Gastroesophageal sphincter (tissue), 3 donors: ENCODE measurements around the gene TIMM8B.

Experiments
- CTCF ChIP-seq, 4 experiments: fragments of 200-600 bp in 2 of 4; fragments of 450-650 bp in 2 of 4; sonication (generic) in 1 of 4; IDR thresholded peaks; one replicate each; pipeline ENCODE4 v1.5.1; 2017 to 2019; ENCODE audit warnings: antibody characterized with exemption in 4 of 4, mild to moderate bottlenecking in 2 of 4, moderate library complexity in 2 of 4
- EP300 ChIP-seq: sonication (generic); formaldehyde crosslinking; IDR thresholded peaks from one replicate; pipeline ENCODE4 v1.6.1; 2017; ENCODE audit warnings: antibody characterized with exemption, mild to moderate bottlenecking
- POLR2AphosphoS5 ChIP-seq: sonication (generic); formaldehyde crosslinking; IDR thresholded peaks from one replicate; pipeline ENCODE4 v1.6.1; 2017; ENCODE audit warnings: antibody characterized with exemption

DNA sequence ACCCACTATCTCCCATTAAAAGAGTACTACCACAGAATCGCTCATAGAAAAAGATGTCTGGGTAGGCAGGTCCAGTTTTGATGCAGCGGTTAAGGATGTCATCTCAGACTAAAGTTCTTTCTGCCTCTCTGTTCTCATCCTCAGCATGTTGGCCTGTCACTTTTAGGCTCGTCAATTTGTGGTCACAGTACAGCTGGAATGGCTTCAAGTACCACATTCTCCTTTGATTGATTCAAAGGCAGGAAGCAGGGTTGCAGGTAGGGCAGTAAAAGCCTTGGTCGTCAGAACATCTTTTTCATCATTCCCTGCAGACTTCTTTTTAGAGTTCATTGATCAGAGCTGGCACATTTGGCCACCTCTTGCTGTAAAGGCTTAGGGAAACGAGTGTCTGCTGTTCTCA, 28.8 kb upstream of the TIMM8B start:
- TF ChIP-seq CTCF (IDR thresholded peaks at IDR 0.05), result no peak
- no peak for TF ChIP-seq POLR2AphosphoS5
- no peak for TF ChIP-seq EP300
